Psoas muscle (tissue), 8 donors: Measurements from ENCODE around the gene ZNF593. TPM values are rescaled to one million over a fixed set of nuclear protein-coding genes. Genes with fewer than 3 reads are reported as not detected.

Experiments
- ATAC-seq, 4 donors: fragments of 200-7000 bp; cut with Tn5 transposase; one replicate each; pipeline ENCODE4 v1.9.1; 2020; ENCODE audit warnings: moderate library complexity in 3 of 4, mild to moderate bottlenecking in 2 of 4
- DNase-seq, 2 donors: peaks; one replicate each; pipeline ENCODE4 v3.0.0-alpha.2; 2020
- H3K27ac ChIP-seq: fragments of 200-600 bp; one replicate; pipeline ENCODE4 v1.8.0; 2022
- H3K27me3 ChIP-seq, 3 donors: fragments of 200-600 bp in 1 of 3; one replicate each; pipeline versions ENCODE4 v1.6.1 to v1.8.0; 2013 to 2022; ENCODE audit warnings: low read length in 2 of 3, mild to moderate bottlenecking in 2 of 3, moderate library complexity in 1 of 3; ENCODE audit not compliant: insufficient read depth in 3 of 3
- H3K36me3 ChIP-seq, 2 donors: fragments of 200-600 bp in 1 of 2; one replicate each; pipeline versions ENCODE4 v1.6.1 to v1.8.0; 2013 to 2022; ENCODE audit warnings: low read depth in 1 of 2, mild to moderate bottlenecking in 1 of 2, moderate library complexity in 1 of 2; ENCODE audit not compliant: insufficient read depth in 1 of 2
- H3K4me1 ChIP-seq: fragments of 200-600 bp; one replicate; pipeline ENCODE4 v1.8.0; 2022
- H3K4me3 ChIP-seq: fragments of 200-600 bp; one replicate; pipeline ENCODE4 v1.8.0; 2022; ENCODE audit warnings: mild to moderate bottlenecking
- H3K9me3 ChIP-seq: fragments of 200-600 bp; one replicate; pipeline ENCODE4 v1.8.0; 2022
- whole genome bisulfite sequencing, 3 donors: extraction: QIAGEN DNeasy Blood & Tissue Kit; methylation state at CpG; one replicate each; pipeline versions ENCODE4 v1.1.6 to v1.1.7; 2013; 5-methylcytosine and 5-hydroxymethylcytosine counted together
- intact Hi-C, 2 donors: fragments of 100-400 bp; cut with DNase I; formaldehyde crosslinking; loops; one replicate each; pipeline versions ENCODE4 v1.11.0 to v1.14.2; 2022
- polyA plus RNA-seq, 3 donors: library from polyadenylated mRNA; stranded (reverse); fragments of 200-250 nt; gene quantifications; one replicate each; pipeline ENCODE4 v1.2.3, GENCODE V29; 2013
- total RNA-seq, 4 donors: library from RNA; stranded (reverse); fragmentation: NEBNext Ultra II Directional in 2 of 4; extraction: Animal tissue kit (Norgen Biotek cat#: 25700) in 2 of 4; gene quantifications; one replicate each; pipeline versions ENCODE4 v1.2.1 to v1.2.4, GENCODE V29; 2021 to 2023
- TF ChIP-seq, protein P1 (sequence below): fragments of 200-600 bp; IDR thresholded peaks from one replicate; pipeline ENCODE4 v1.8.0; 2022; ENCODE audit warnings: antibody characterized with exemption
- donor health status: healthy with polysubstance abuse.
- donor health status: DM: no; HTN: no; CAD: no; lungs with moderate emphysema.
- donor health status: Bipolar disorder and iron deficiency.
- donor health status: healthy.
- donor health status: DM: yes; HTN: yes; CAD: no.
- donor health status: DM: no; HTN: no; CAD: no.
- donor health status: DM: no; HTN: no; CAD: no.
- donor health status: DM: yes; HTN: yes; CAD: no.

The ZNF593 gene
- total and polyA plus RNA-seq, 7 donors: 65.7 to 236 (median 79.4) TPM

DNA sequence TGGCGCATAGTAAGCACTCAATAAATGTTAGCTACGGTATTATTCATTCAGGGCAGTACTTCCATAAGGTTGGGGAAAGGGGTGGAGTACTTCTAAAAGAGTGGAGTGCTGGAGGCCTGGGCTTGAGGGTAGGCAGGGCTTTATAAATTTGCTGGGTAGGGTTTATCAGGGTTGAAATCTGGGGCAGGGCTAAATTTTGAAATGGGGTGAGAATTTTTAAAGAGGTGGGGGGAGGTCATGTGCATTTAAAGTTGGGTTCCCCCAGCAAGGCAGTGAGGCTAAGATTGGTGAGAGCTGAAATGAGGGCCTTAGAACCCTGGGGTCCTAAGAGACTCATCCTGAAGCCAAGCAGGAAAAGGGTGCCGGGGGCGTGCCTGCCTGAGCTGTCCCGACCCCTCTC, 30.7 kb downstream of the ZNF593 start:
- no peaks in the 10 kb centered on the region for H3K36me3 ChIP-seq
- TF ChIP-seq, protein P1, sequence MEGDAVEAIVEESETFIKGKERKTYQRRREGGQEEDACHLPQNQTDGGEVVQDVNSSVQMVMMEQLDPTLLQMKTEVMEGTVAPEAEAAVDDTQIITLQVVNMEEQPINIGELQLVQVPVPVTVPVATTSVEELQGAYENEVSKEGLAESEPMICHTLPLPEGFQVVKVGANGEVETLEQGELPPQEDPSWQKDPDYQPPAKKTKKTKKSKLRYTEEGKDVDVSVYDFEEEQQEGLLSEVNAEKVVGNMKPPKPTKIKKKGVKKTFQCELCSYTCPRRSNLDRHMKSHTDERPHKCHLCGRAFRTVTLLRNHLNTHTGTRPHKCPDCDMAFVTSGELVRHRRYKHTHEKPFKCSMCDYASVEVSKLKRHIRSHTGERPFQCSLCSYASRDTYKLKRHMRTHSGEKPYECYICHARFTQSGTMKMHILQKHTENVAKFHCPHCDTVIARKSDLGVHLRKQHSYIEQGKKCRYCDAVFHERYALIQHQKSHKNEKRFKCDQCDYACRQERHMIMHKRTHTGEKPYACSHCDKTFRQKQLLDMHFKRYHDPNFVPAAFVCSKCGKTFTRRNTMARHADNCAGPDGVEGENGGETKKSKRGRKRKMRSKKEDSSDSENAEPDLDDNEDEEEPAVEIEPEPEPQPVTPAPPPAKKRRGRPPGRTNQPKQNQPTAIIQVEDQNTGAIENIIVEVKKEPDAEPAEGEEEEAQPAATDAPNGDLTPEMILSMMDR: no peak
- 85 to 90% (median 87%) methylated on average over 5 of the region's 5 CpGs for WGBS, 3 donors
- ATAC-seq: no peak
- no peaks in the 10 kb centered on the region for H3K4me1 ChIP-seq
- intact Hi-C loops: loop anchor here in 1 of 2 donors (2.0 kb wide), 1 partner anchor 58 kb away; no protein-coding TSS in a partner anchor
- H3K27ac ChIP-seq: no peak overlapping the region
- H3K27me3 ChIP-seq: no peaks in the 10 kb centered on the region
- no peak overlapping the region for H3K4me3 ChIP-seq
- no peak for DNase-seq
- H3K9me3 ChIP-seq: no peaks in the 10 kb centered on the region

- Histone ChIP-seq H3K4me1 (no peaks in the 10 kb centered on the region), H3K4me3 (no peak overlapping the region), H3K27me3 (no peaks in the 10 kb centered on the region), H3K27ac (no peak overlapping the region), H3K36me3 (no peaks in the 10 kb centered on the region), H3K9me3 (no peaks in the 10 kb centered on the region)
- intact Hi-C loops: no loop called here
- no peak for ATAC-seq
- TF ChIP-seq, protein P1: no peak
- 61 to 64% (median 62%) methylated on average over 9 of the region's 9 CpGs for WGBS, 3 donors
- no peak for DNase-seq
Observed at GRCh38 chr1:26203642-26204318, 34.1 kb downstream of the ZNF593 start.

DNA sequence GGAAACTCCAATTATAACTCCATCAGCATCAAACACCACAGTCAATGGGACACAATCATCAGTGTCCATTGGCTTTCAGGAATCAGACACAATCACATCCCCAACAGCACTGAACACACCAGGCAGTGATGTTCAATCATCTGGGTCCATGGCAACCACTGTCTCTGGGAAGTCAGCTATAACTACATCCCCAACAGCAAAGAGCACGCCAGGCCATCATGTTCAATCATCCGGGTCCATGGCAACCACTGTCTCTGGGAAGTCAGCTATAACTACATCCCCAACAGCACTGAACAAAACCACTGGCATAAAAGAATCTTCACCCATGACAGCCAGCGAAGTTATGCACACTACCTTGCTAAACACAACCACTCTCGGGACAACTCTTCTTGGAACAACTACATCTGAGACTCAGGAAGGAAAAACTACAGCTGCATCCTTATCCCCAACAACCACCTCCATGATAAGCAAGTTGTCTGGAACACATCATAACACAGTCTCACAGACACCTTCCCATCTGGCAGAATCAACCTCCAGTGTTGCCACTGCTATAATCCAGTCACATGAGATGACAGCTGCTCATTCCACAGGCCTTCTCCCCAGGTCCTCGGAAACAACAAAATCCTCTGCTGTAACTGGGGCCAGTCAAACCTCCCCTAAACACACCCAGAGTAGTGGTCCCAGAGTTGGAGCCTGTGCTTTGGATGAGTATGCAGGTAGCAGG, 40.6 kb downstream of the ZNF593 start:
- Histone ChIP-seq H3K27me3 (no peaks in the 10 kb centered on the region), H3K27ac (no peak overlapping the region), H3K9me3 (no peaks in the 10 kb centered on the region), H3K36me3 (no peaks in the 10 kb centered on the region), H3K4me3 (no peak overlapping the region), H3K4me1 (no peaks in the 10 kb centered on the region)
- intact Hi-C loops: no loop called here
- TF ChIP-seq, protein P1: no peak
- DNase-seq: no peak
- ATAC-seq: peak in 1 of 4 donors; percentile 78
- 71% methylated on average over 5 of the region's 5 CpGs for WGBS, 3 donors

DNA sequence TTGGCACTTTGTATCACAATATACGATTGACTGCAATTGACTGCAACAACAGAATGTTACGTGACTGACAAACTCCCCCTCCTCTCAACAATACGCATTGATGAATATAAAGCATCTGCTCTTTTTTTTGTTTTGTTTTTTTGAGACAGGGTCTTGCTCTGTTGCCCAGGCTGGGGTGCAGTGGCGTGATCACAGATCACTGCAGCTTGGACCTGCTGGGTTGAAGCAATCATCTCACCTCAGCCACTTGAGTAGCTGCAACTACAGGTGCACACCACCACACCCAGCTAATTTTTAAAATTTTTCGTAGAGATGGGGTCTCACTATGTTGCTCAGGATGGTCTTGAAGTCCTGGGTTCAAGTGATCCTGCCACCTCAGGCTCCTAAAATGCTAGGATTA, 43.0 kb downstream of the ZNF593 start:
- TF ChIP-seq, protein P1: no peak
- Histone ChIP-seq H3K9me3 (no peaks in the 10 kb centered on the region), H3K4me3 (no peak overlapping the region), H3K4me1 (no peaks in the 10 kb centered on the region), H3K27ac (no peak overlapping the region), H3K36me3 (no peaks in the 10 kb centered on the region), H3K27me3 (no peaks in the 10 kb centered on the region)
- DNase-seq: no peak
- intact Hi-C loops: no loop called here
- 87 to 93% (median 88%) methylated on average over 5 of the region's 5 CpGs for WGBS, 3 donors
- no peak for ATAC-seq
